ENCODE data around the gene GRB10.

GRCh38 chr7:50679218-50680007 lies 103.3 kb downstream of the GRB10 start:
- no peak for TF ChIP-seq FOXK2 (IDR thresholded peaks at IDR 0.05)
- no peak for TF ChIP-seq FOXM1 (IDR thresholded peaks at IDR 0.05; ENCODE audit: borderline replicate concordance)
- no peak for TF ChIP-seq NFRKB (IDR thresholded peaks at IDR 0.05)
- TF ChIP-seq TARDBP (IDR thresholded peaks at IDR 0.05): no peak
- no peak for TF ChIP-seq FOXA1 (IDR thresholded peaks at IDR 0.05)
- no peak for TF ChIP-seq SP1 (IDR thresholded peaks at IDR 0.05)
- TF ChIP-seq SUZ12 (IDR thresholded peaks at IDR 0.05): no peak
- TF ChIP-seq ARNT (IDR thresholded peaks at IDR 0.05): no peak
- TF ChIP-seq LEF1 (IDR thresholded peaks at IDR 0.05; ENCODE audit: borderline replicate concordance): no peak
- no peak for TF ChIP-seq PKNOX1 (IDR thresholded peaks at IDR 0.05)
- no peak for TF ChIP-seq BHLHE40 (IDR thresholded peaks at IDR 0.05; ENCODE audit: borderline replicate concordance)
- no peak for TF ChIP-seq ZNF384 (IDR thresholded peaks at IDR 0.05)
- no peak for TF ChIP-seq HDGF (IDR thresholded peaks at IDR 0.05; ENCODE audit: borderline replicate concordance)
